OCI-LY1 (cell line): ENCODE data around the gene TRNP1.

Source experiments
- H2AFZ ChIP-seq: fragments of 200-600 bp; sonication (generic), shearing (Covaris generic); 2 replicates; pipeline ENCODE4 v1.6.0; 2014; ENCODE audit warnings: antibody characterized with exemption, mild to moderate bottlenecking, low read length
- H3F3A ChIP-seq: fragments of 200-600 bp; sonication (generic), shearing (Covaris generic); 2 replicates; pipeline ENCODE4 v1.6.0; 2014; ENCODE audit warnings: mild to moderate bottlenecking, antibody characterized with exemption, low read length, moderate library complexity; ENCODE audit not compliant: insufficient read depth
- H3K27ac ChIP-seq: fragments of 200-600 bp; sonication (generic); 2 replicates; pipeline ENCODE4 v1.5.1; 2014; ENCODE audit warnings: low read length, mixed run types, mild to moderate bottlenecking, low read depth; ENCODE audit not compliant: poor library complexity, severe bottlenecking
- H3K27me3 ChIP-seq: fragments of 200-600 bp; sonication (generic); 2 replicates; pipeline ENCODE4 v1.6.0; 2014; ENCODE audit warnings: antibody characterized with exemption, mild to moderate bottlenecking, low read length, moderate library complexity; ENCODE audit not compliant: insufficient read depth
- H3K36me3 ChIP-seq: fragments of 200-600 bp; sonication (generic); 2 replicates; pipeline ENCODE4 v1.6.1; 2014; ENCODE audit warnings: mild to moderate bottlenecking, antibody characterized with exemption, low read length, moderate library complexity, mixed read lengths; ENCODE audit not compliant: insufficient read depth
- H3K4me1 ChIP-seq: fragments of 200-600 bp; sonication (generic); 2 replicates; pipeline ENCODE4 v1.5.1; 2014; ENCODE audit warnings: mild to moderate bottlenecking, low read length, moderate library complexity; ENCODE audit not compliant: insufficient read depth, severe bottlenecking
- H3K4me2 ChIP-seq: fragments of 200-600 bp; sonication (generic), shearing (Covaris generic); 2 replicates; pipeline ENCODE4 v1.6.1; 2014; ENCODE audit warnings: low read length
- H3K4me3 ChIP-seq: fragments of 200-600 bp; sonication (generic); 2 replicates; pipeline ENCODE4 v1.5.1; 2014; ENCODE audit warnings: low read length, low read depth, mild to moderate bottlenecking, mixed read lengths; ENCODE audit not compliant: poor library complexity, severe bottlenecking
- H3K79me2 ChIP-seq: fragments of 200-600 bp; shearing (Covaris generic); 2 replicates; pipeline ENCODE4 v1.6.1; 2016; ENCODE audit warnings: mixed run types, low read length, mixed read lengths; ENCODE audit not compliant: insufficient read depth
- H3K9ac ChIP-seq: fragments of 200-600 bp; sonication (generic), shearing (Covaris generic); 2 replicates; pipeline ENCODE4 v1.6.1; 2014; ENCODE audit warnings: mild to moderate bottlenecking, low read length, mixed read lengths
- H3K9me2 ChIP-seq: fragments of 200-600 bp; sonication (generic), shearing (Covaris generic); 2 replicates; pipeline ENCODE4 v1.6.1; 2014; ENCODE audit warnings: low read depth, mild to moderate bottlenecking, low read length, mixed read lengths
- H3K9me3 ChIP-seq: fragments of 200-600 bp; shearing (Covaris generic); 2 replicates; pipeline ENCODE4 v1.6.1; 2014; ENCODE audit warnings: low read length, mixed read lengths
- H4K20me1 ChIP-seq: fragments of 200-600 bp; sonication (generic), shearing (Covaris generic); 2 replicates; pipeline ENCODE4 v1.6.0; 2016; ENCODE audit warnings: mild to moderate bottlenecking, low read length; ENCODE audit not compliant: insufficient read depth
- EZH2 ChIP-seq: fragments of 200-600 bp; sonication (generic), shearing (Covaris generic); IDR thresholded peaks from 2 replicates; pipeline ENCODE4 v1.8.0; 2017; ENCODE audit warnings: borderline replicate concordance, mixed run types, mild to moderate bottlenecking, antibody characterized with exemption, low read length, moderate library complexity, mixed read lengths
- TF ChIP-seq, protein P1 (sequence below): fragments of 200-600 bp; sonication (generic), shearing (Covaris generic); IDR thresholded peaks from 2 replicates; pipeline ENCODE4 v1.5.1; 2017; ENCODE audit warnings: mild to moderate bottlenecking, antibody characterized with exemption, low read length, moderate library complexity, mixed read lengths

The TRNP1 gene

DNA sequence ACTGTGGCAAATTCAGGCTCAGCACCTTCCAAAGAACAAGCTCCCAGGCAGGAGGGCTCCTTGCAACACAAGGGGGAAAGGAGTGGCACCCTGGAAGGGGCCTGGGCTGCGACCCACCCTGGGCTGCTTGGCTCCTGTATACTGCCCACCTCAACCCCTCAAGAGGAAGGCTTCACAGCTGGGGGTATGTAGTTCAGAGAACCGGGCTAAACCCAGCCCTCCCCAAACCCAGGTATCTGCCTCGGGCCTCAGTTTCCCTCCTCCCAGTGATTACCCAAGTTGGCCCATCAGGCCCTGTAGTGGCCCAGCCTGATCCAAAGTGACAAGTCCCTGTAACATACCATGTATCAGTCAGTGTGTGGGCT, 11.7 kb downstream of the TRNP1 start:
- Histone ChIP-seq H3K9me3 (no peaks in the 10 kb centered on the region), H3K4me1 (no peaks in the 10 kb centered on the region), H3K4me2 (no peak overlapping the region), H3K9me2 (no peaks in the 10 kb centered on the region), H3K79me2 (no peaks in the 10 kb centered on the region), H3K9ac (no peak overlapping the region), H2AFZ (no peak overlapping the region), H3K4me3 (no peak overlapping the region), H3K27me3 (0 out of 2 replicates have a peak, but pooled peaks cover 11% of the 10 kb centered on the region), H3F3A (no peaks in the 10 kb centered on the region), H3K27ac (no peak overlapping the region), H3K36me3 (no peaks in the 10 kb centered on the region), H4K20me1 (no peaks in the 10 kb centered on the region)
- TF ChIP-seq, protein P1, sequence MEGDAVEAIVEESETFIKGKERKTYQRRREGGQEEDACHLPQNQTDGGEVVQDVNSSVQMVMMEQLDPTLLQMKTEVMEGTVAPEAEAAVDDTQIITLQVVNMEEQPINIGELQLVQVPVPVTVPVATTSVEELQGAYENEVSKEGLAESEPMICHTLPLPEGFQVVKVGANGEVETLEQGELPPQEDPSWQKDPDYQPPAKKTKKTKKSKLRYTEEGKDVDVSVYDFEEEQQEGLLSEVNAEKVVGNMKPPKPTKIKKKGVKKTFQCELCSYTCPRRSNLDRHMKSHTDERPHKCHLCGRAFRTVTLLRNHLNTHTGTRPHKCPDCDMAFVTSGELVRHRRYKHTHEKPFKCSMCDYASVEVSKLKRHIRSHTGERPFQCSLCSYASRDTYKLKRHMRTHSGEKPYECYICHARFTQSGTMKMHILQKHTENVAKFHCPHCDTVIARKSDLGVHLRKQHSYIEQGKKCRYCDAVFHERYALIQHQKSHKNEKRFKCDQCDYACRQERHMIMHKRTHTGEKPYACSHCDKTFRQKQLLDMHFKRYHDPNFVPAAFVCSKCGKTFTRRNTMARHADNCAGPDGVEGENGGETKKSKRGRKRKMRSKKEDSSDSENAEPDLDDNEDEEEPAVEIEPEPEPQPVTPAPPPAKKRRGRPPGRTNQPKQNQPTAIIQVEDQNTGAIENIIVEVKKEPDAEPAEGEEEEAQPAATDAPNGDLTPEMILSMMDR: no peak
- no peak for TF ChIP-seq EZH2

DNA sequence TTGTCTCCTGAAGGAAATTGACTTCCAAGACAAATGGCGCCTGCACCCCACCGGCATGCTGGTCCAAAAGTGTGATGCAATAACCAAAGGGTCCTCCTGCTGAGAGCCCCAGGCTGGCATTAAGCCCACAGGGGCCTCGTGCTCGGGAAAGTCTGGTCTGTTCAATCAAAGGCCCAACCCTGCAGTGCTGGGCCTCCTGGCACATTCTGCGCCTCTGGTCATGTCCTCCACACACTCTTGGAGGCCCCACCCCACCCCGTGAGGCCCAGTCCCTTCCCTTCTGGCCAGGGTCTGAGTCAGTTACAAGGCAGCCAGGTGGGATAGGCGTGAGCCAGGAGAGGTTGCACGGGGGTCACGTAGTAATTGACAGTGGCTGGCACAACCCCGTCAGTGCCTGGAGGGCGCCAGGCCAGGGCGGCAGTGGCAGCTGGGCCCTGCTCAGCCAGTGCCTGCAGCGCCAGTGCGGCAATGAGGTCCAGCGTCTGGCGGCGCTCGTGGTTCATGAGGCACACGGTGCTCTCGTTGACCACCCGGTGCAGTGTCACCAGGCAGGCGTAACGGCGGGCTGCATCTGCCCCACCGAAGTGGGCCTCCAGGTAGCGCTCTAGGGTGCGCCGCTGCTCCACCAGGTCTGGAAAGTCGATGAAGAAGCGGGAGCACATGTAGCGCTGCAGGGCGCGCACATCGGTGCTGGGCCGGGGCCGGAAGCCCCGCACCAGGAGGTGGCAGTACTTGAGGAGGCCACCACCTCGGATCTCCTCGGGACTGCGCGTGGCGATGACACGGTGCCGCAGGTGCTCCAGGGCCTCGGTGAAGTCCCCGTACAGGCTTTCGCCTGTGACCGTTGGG, 12.4 kb downstream of the TRNP1 start:
- TF ChIP-seq EZH2: no peak
- TF ChIP-seq, protein P1: no peak
- H3K4me2 ChIP-seq: no peak overlapping the region
- H3K9me3 ChIP-seq: no peaks in the 10 kb centered on the region
- H3K4me1 ChIP-seq: no peaks in the 10 kb centered on the region
- no peak overlapping the region for H2AFZ ChIP-seq
- H3K9me2 ChIP-seq: no peaks in the 10 kb centered on the region
- no peak overlapping the region for H3K9ac ChIP-seq
- no peak overlapping the region for H3K4me3 ChIP-seq
- 0 out of 2 replicates have a peak, but pooled peaks cover 11% of the 10 kb centered on the region for H3K27me3 ChIP-seq
- H4K20me1 ChIP-seq: no peaks in the 10 kb centered on the region
- H3K79me2 ChIP-seq: no peaks in the 10 kb centered on the region
- H3F3A ChIP-seq: no peaks in the 10 kb centered on the region
- no peaks in the 10 kb centered on the region for H3K36me3 ChIP-seq
- H3K27ac ChIP-seq: no peak overlapping the region

DNA sequence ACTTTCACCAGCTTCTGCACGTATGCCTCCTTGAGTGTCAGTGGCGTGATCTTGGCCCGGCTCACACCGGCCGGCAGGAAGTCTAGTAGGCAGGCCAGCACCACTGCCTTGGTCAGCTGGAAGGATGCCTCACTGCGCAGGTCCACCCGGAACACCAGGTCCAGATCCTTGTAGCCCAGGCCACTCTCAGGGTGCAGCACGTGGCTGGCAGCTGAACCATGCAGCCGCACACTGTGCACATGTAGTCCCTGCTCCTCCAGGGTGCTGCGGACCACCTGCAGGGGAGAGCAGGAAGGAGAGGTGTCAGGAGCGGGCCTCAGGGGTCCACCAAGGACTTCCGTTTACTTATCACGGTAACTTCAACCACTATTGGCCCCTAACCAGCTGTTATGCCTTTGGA, 13.2 kb downstream of the TRNP1 start:
- Histone ChIP-seq H3K27ac (no peak overlapping the region), H3F3A (no peaks in the 10 kb centered on the region), H3K79me2 (no peaks in the 10 kb centered on the region), H3K27me3 (0 out of 2 replicates have a peak, but pooled peaks cover 11% of the 10 kb centered on the region), H3K36me3 (no peaks in the 10 kb centered on the region), H3K4me2 (no peak overlapping the region), H3K4me3 (no peak overlapping the region), H4K20me1 (no peaks in the 10 kb centered on the region), H3K9ac (no peak overlapping the region), H2AFZ (no peak overlapping the region), H3K9me3 (no peaks in the 10 kb centered on the region), H3K9me2 (no peaks in the 10 kb centered on the region), H3K4me1 (no peaks in the 10 kb centered on the region)
- TF ChIP-seq EZH2: no peak
- TF ChIP-seq, protein P1: no peak
